Esophagus squamous epithelium (tissue), 5 donors: ENCODE data around the gene VMO1. TPM values are rescaled to one million over a fixed set of nuclear protein-coding genes. Genes with fewer than 3 reads are reported as not detected.

Source experiments
- DNase-seq: peaks from one replicate; lab custom pipeline; 2025; lab: John Stamatoyannopoulos, UW
- H3K27ac ChIP-seq, 4 donors: fragments of 200-600 bp; sonication (generic); one replicate each; pipeline ENCODE4 v1.5.1; 2016 to 2019; ENCODE audit warnings: mild to moderate bottlenecking in 1 of 4
- H3K27me3 ChIP-seq, 4 donors: fragments of 200-600 bp; sonication (generic); 1 replicate in 3 of 4; 2 replicates in 1 of 4; pipeline versions ENCODE4 v1.5.1 to v1.6.0; 2017 to 2021; ENCODE audit warnings: antibody characterized with exemption in 1 of 4
- H3K36me3 ChIP-seq, 3 donors: fragments of 200-600 bp; sonication (generic); one replicate each; pipeline ENCODE4 v1.5.1; 2016 to 2019
- H3K4me1 ChIP-seq, 3 donors: fragments of 200-600 bp; sonication (generic); one replicate each; pipeline ENCODE4 v1.5.1; 2017 to 2019
- H3K4me3 ChIP-seq, 4 donors: fragments of 200-600 bp; sonication (generic); 1 replicate in 3 of 4; 2 replicates in 1 of 4; pipeline ENCODE4 v1.5.1; 2016 to 2019; ENCODE audit warnings: mild to moderate bottlenecking in 2 of 4, moderate library complexity in 1 of 4
- H3K9me3 ChIP-seq, 3 donors: fragments of 200-600 bp; sonication (generic); one replicate each; pipeline ENCODE4 v1.5.1; 2016 to 2019
- POLR2A ChIP-seq, 4 donors: fragments of 450-650 bp; IDR thresholded peaks; one replicate each; pipeline ENCODE4 v1.6.1; 2017; ENCODE audit warnings: antibody characterized with exemption in 4 of 4, mild to moderate bottlenecking in 4 of 4, moderate library complexity in 3 of 4
- WGBS, 2 donors: methylation state at CpG; one replicate each; pipeline ENCODE4 v1.1.5; 2018; 5-methylcytosine and 5-hydroxymethylcytosine counted together
- intact Hi-C: fragments of 100-400 bp; cut with DNase I; formaldehyde crosslinking; loops from one replicate; pipeline ENCODE4 v1.15.0; 2022
- total RNA-seq, 4 donors: library from RNA; depleted of rRNA; stranded (reverse); fragments of >200 nt; gene quantifications; one replicate each; pipeline ENCODE4 v1.1.0, GENCODE V29; 2016
- TF ChIP-seq, protein P1 (sequence below), 6 experiments: fragments of 450-650 bp in 4 of 6; fragments of 200-600 bp in 2 of 6; sonication (generic) in 2 of 6; IDR thresholded peaks; one replicate each; pipeline ENCODE4 v1.5.1; 2016 to 2019; ENCODE audit warnings: antibody characterized with exemption in 6 of 6, mild to moderate bottlenecking in 4 of 6, moderate library complexity in 4 of 6
- donor health status: DM: yes; HTN: yes; CAD: no.

The VMO1 gene
- total RNA-seq, 4 donors from 2014 or later, result 1.3 to 5.2 (median 1.5) TPM; not detected in 1

DNA sequence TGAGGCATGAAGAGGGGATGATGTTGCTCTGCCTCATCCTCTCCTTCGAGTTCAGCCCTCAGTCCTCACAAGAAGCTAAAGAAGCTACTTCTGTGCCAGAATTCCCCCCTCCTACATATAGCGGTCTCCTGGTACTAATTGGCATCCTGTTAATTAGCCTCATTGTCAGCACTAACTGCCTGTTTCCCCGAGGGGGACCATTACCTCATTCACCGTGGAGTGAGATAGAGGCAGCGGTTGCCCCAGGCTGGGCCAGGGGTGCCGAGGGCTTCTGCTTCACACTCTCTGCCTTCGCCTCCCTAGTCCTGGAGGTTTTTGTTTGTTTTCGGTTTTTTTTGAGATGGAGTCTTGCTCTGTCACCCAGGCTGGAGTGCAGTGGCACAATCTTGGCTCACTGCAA, 41.2 kb upstream of the VMO1 start:
- no peak overlapping the region for H3K27ac ChIP-seq
- no peak overlapping the region for H3K4me3 ChIP-seq
- H3K9me3 ChIP-seq, result no peaks in the 10 kb centered on the region
- H3K36me3 ChIP-seq, result peaks cover 0 to 21% (median 0%) of the 10 kb centered on the region in 3 donors
- H3K27me3 ChIP-seq, result no peaks in the 10 kb centered on the region
- H3K4me1 ChIP-seq, result no peaks in the 10 kb centered on the region
- intact Hi-C loops, result no loop called here
- TF ChIP-seq, protein P1, sequence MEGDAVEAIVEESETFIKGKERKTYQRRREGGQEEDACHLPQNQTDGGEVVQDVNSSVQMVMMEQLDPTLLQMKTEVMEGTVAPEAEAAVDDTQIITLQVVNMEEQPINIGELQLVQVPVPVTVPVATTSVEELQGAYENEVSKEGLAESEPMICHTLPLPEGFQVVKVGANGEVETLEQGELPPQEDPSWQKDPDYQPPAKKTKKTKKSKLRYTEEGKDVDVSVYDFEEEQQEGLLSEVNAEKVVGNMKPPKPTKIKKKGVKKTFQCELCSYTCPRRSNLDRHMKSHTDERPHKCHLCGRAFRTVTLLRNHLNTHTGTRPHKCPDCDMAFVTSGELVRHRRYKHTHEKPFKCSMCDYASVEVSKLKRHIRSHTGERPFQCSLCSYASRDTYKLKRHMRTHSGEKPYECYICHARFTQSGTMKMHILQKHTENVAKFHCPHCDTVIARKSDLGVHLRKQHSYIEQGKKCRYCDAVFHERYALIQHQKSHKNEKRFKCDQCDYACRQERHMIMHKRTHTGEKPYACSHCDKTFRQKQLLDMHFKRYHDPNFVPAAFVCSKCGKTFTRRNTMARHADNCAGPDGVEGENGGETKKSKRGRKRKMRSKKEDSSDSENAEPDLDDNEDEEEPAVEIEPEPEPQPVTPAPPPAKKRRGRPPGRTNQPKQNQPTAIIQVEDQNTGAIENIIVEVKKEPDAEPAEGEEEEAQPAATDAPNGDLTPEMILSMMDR (IDR thresholded peaks at IDR 0.05), result no peak
- no peak for TF ChIP-seq POLR2A (IDR thresholded peaks at IDR 0.05)
- no peak for DNase-seq
- 60 to 81% methylated on average over 5 to 8 of the region's 8 CpGs for WGBS, 2 donors

DNA sequence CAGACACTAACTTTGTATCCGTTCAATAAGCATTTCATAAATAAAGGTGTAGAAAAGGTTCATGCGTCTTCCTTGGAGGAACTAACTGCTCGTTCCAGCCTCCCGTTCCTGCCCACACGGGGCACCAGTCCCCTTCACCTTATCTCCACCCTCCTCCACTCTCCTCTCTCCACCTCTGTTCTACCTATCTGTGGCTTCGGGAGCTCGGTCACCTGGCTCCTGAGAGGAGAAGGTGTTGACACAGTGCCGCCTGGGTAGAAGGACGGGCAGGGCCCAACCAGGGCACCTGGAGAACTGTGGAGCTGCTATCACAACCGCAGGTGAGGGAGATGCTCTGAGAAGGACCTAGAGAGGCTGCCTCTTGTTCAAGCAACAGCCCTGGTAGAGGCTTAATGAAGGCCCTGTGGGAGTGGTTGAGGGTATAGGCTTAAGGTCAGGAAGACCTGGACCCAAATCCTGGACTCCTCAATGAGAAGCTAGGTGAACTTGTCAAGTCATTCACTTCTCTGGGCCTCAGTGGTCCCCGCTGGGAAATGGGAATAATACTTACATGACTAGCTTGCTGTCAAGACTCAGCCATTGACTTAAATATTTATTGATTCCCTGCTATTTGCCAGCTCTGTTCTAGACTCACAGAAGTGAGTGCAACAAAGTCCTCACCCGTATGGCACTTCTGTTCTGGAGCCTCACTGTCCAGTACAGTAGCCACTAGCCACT, 37.4 kb upstream of the VMO1 start:
- DNase-seq, result no peak
- intact Hi-C loops, result no loop called here
- H3K27me3 ChIP-seq, result no peaks in the 10 kb centered on the region
- no peak overlapping the region for H3K4me3 ChIP-seq
- TF ChIP-seq POLR2A (IDR thresholded peaks at IDR 0.05), result no peak
- TF ChIP-seq, protein P1 (IDR thresholded peaks at IDR 0.05), result no peak
- peaks cover 5 to 60% (median 6%) of the 10 kb centered on the region in 3 donors for H3K36me3 ChIP-seq
- H3K9me3 ChIP-seq, result no peaks in the 10 kb centered on the region
- H3K4me1 ChIP-seq, result peaks cover 0 to 5% (median 0%) of the 10 kb centered on the region in 3 donors
- no peak overlapping the region for H3K27ac ChIP-seq
- 66% methylated on average over 8 to 10 of the region's 12 CpGs for WGBS, 2 donors

DNA sequence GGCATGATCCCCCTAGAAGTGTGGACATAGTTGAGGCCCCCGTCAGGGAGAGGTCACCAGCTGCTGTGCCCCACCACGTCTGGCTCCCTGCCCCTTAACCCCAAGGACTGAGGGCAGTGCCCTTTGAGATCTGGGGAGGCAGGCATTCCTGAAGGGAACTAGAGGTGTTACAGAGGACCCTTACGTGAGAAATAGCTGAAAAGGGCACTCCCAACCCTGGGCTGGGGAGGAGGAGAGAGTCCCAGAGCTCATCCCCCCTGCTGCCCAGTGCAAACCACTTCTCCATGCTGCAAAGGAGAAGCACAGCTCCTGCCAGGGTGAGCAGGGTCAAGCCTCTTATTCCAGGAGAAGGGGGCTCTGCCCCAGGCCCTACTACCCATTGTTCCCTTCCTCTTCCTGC, 36.7 kb upstream of the VMO1 start:
- Histone ChIP-seq H3K9me3 (no peaks in the 10 kb centered on the region), H3K36me3 (peaks cover 5 to 67% (median 6%) of the 10 kb centered on the region in 3 donors), H3K4me3 (no peak overlapping the region), H3K27ac (no peak overlapping the region), H3K27me3 (no peaks in the 10 kb centered on the region), H3K4me1 (peaks cover 0 to 5% (median 0%) of the 10 kb centered on the region in 3 donors)
- TF ChIP-seq POLR2A (IDR thresholded peaks at IDR 0.05), result no peak
- TF ChIP-seq, protein P1 (IDR thresholded peaks at IDR 0.05), result no peak
- no peak for DNase-seq
- intact Hi-C loops, result no loop called here
- 69 to 80% methylated on average over 1 to 3 of the region's 3 CpGs for WGBS, 2 donors

DNA sequence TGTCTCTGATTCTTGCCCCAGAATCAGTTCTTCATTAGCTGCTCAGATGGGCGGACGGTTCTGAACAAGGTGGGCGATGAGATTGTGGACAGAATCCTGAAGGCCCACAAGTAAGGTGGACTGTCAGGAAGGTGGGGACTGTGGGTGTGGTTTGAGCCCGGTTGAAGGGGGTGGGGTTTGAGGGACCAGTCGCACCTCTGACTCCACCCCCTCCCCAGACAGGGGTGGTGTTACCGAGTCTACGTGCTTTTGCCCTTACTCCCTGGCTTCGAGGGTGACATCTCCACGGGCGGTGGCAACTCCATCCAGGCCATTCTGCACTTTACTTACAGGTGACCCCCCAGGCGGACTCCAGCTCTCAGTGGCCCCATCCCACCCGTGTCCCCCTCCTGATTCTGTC, 32.1 kb upstream of the VMO1 start:
- DNase-seq, result no peak
- TF ChIP-seq, protein P1 (IDR thresholded peaks at IDR 0.05), result no peak
- TF ChIP-seq POLR2A (IDR thresholded peaks at IDR 0.05), result no peak
- intact Hi-C loops, result no loop called here
- no peak overlapping the region for H3K4me3 ChIP-seq
- H3K36me3 ChIP-seq, result peaks cover 28 to 96% (median 32%) of the 10 kb centered on the region in 3 donors
- 40 to 77% methylated on average over 1 to 12 of the region's 12 CpGs for WGBS, 2 donors
- H3K27ac ChIP-seq, result no peak overlapping the region
- no peaks in the 10 kb centered on the region for H3K9me3 ChIP-seq
- no peaks in the 10 kb centered on the region for H3K27me3 ChIP-seq
- H3K4me1 ChIP-seq, result peaks cover 0 to 7% (median 0%) of the 10 kb centered on the region in 3 donors

DNA sequence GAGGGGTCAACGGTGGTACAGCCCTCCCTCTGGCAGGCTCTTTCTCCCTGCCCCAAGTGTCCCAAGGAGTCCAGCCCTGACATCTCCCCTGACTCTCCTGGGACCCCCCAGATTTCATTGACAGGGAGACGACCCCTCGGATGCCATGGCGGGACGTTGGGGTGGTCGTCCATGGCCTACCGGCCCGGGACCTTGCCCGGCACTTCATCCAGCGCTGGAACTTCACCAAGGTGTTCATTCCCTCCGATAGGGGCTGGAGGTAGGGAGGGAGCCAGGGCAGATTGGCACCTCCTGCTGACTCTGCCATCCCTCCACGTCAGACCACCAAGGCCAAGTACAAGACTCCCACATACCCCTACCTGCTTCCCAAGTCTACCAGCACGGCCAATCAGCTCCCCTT, 30.7 kb upstream of the VMO1 start:
- WGBS, 2 donors, result 93% methylated on average over 7 of the region's 13 CpGs; no CpG with 5 or more reads in 1 of the 2 donors
- no peak for TF ChIP-seq POLR2A (IDR thresholded peaks at IDR 0.05)
- TF ChIP-seq, protein P1 (IDR thresholded peaks at IDR 0.05), result no peak

More for the DNA sequence above, 30.7 kb upstream of the VMO1 start:
- DNase-seq, result no peak
- no peak overlapping the region for H3K4me3 ChIP-seq
- H3K36me3 ChIP-seq, result peaks cover 28 to 84% (median 32%) of the 10 kb centered on the region in 3 donors
- no peaks in the 10 kb centered on the region for H3K9me3 ChIP-seq
- intact Hi-C loops, result no loop called here
- H3K27me3 ChIP-seq, result no peaks in the 10 kb centered on the region
- H3K27ac ChIP-seq, result no peak overlapping the region
- H3K4me1 ChIP-seq, result peaks cover 0 to 16% (median 0%) of the 10 kb centered on the region in 3 donors
